Astrocyte (in vitro differentiated cells and primary cell): ENCODE results near the gene TFAP2A. TPM values are rescaled to one million over a fixed set of nuclear protein-coding genes. Genes with fewer than 3 reads are reported as not detected.

ENCODE experiments used
- DNase-seq: peaks from one replicate; pipeline ENCODE4 v3.0.0-alpha.2; 2010; ENCODE audit warnings: low read depth
- FAIRE-seq: peaks from 2 replicates; lab custom pipeline; 2011; peaks lifted over from hg19 to GRCh38; lab: Jason Lieb, UNC
- H2AFZ ChIP-seq: 2 replicates; pipeline ENCODE4 v1.6.0; 2012; ENCODE audit warnings: low read depth, low read length, inconsistent platforms
- H3K27ac ChIP-seq: 2 replicates; pipeline ENCODE4 v1.5.1; 2011; ENCODE audit warnings: low read depth, low read length, inconsistent platforms
- H3K27me3 ChIP-seq: 2 replicates; pipeline ENCODE4 v1.6.0; 2011; ENCODE audit warnings: low read length, inconsistent platforms; ENCODE audit not compliant: insufficient read depth
- H3K36me3 ChIP-seq: 2 replicates; pipeline ENCODE4 v1.5.1; 2011; ENCODE audit warnings: low read length, inconsistent platforms; ENCODE audit not compliant: insufficient read depth
- H3K4me1 ChIP-seq: 2 replicates; pipeline ENCODE4 v1.5.1; 2011; ENCODE audit warnings: low read length, inconsistent platforms; ENCODE audit not compliant: insufficient read depth
- H3K4me2 ChIP-seq: 2 replicates; pipeline ENCODE4 v1.6.0; 2012; ENCODE audit warnings: low read length, inconsistent platforms
- H3K4me3 ChIP-seq: 2 replicates; pipeline ENCODE4 v1.5.1; 2011; ENCODE audit warnings: low read depth, mild to moderate bottlenecking, low read length, inconsistent platforms; ENCODE audit not compliant: insufficient read depth
- H3K79me2 ChIP-seq: 2 replicates; pipeline ENCODE4 v1.6.0; 2012; ENCODE audit warnings: mild to moderate bottlenecking, low read length, inconsistent platforms; ENCODE audit not compliant: insufficient read depth
- H3K9ac ChIP-seq: 2 replicates; pipeline ENCODE4 v1.6.0; 2012; ENCODE audit warnings: mild to moderate bottlenecking, low read length, inconsistent platforms
- H3K9me3 ChIP-seq: 2 replicates; pipeline ENCODE4 v1.5.1; 2012; ENCODE audit warnings: low read depth, mild to moderate bottlenecking, low read length, inconsistent platforms; ENCODE audit not compliant: insufficient read depth
- H4K20me1 ChIP-seq: 2 replicates; pipeline ENCODE4 v1.6.0; 2012; ENCODE audit warnings: low read length, inconsistent platforms; ENCODE audit not compliant: insufficient read depth
- H3K27ac Mint-ChIP-seq: one replicate; pipeline ENCODE4 v1.8.0; 2021; ENCODE audit warnings: mild to moderate bottlenecking, mixed read lengths; ENCODE audit not compliant: unreplicated experiment
- H3K27me3 Mint-ChIP-seq: one replicate; pipeline ENCODE4 v1.8.0; 2021; ENCODE audit warnings: low read depth, mixed read lengths; ENCODE audit not compliant: unreplicated experiment
- H3K36me3 Mint-ChIP-seq: one replicate; pipeline ENCODE4 v1.8.0; 2021; ENCODE audit warnings: low read depth, mixed read lengths; ENCODE audit not compliant: unreplicated experiment
- H3K4me1 Mint-ChIP-seq: one replicate; pipeline ENCODE4 v1.8.0; 2021; ENCODE audit warnings: low read depth, mixed read lengths; ENCODE audit not compliant: unreplicated experiment
- H3K4me3 Mint-ChIP-seq: one replicate; pipeline ENCODE4 v1.8.0; 2021; ENCODE audit warnings: mild to moderate bottlenecking, moderate library complexity, mixed read lengths; ENCODE audit not compliant: unreplicated experiment
- H3K9me3 Mint-ChIP-seq: one replicate; pipeline ENCODE4 v1.8.0; 2021; ENCODE audit warnings: mild to moderate bottlenecking, mixed read lengths; ENCODE audit not compliant: unreplicated experiment
- EZH2 ChIP-seq: IDR thresholded peaks from 2 replicates; pipeline ENCODE4 v1.6.1; 2012; ENCODE audit warnings: mild to moderate bottlenecking, low read length, inconsistent platforms; ENCODE audit not compliant: insufficient read depth
- total RNA-seq: library from RNA; stranded (reverse); gene quantifications from 2 replicates; pipeline ENCODE4 v1.2.1, GENCODE V29; 2021
- TF ChIP-seq, protein P1 (sequence below): IDR thresholded peaks from 2 replicates; pipeline ENCODE4 v1.5.1; 2011; ENCODE audit warnings: low read depth, mild to moderate bottlenecking, inconsistent platforms, low read length, moderate library complexity; ENCODE audit not compliant: insufficient read depth

Gene TFAP2A
- total RNA-seq, 1 donor from 2014 or later, result 6.6 TPM

GRCh38 chr6:10451394-10451793, 36.5 kb upstream of the TFAP2A start:
- DNase-seq (no peak), FAIRE-seq (no peak)
- H3K36me3 Mint-ChIP-seq, result no peaks in the 10 kb centered on the region
- Histone ChIP-seq H3K9me3 (no peaks in the 10 kb centered on the region), H3K27ac (peak overlapping the region; percentile 14), H4K20me1 (no peaks in the 10 kb centered on the region), H3K4me2 (peak overlapping the region; percentile 61), H3K4me1 (peaks cover 10% of the 10 kb centered on the region), H3K9ac (no peak overlapping the region), H2AFZ (peak overlapping the region; percentile 57), H3K79me2 (no peaks in the 10 kb centered on the region), H3K4me3 (no peak overlapping the region), H3K27me3 (no peaks in the 10 kb centered on the region), H3K36me3 (no peaks in the 10 kb centered on the region)
- H3K27ac Mint-ChIP-seq, result no peak overlapping the region
- peaks cover 12% of the 10 kb centered on the region for H3K4me1 Mint-ChIP-seq
- H3K27me3 Mint-ChIP-seq, result no peaks in the 10 kb centered on the region
- no peak overlapping the region for H3K4me3 Mint-ChIP-seq
- TF ChIP-seq, protein P1, sequence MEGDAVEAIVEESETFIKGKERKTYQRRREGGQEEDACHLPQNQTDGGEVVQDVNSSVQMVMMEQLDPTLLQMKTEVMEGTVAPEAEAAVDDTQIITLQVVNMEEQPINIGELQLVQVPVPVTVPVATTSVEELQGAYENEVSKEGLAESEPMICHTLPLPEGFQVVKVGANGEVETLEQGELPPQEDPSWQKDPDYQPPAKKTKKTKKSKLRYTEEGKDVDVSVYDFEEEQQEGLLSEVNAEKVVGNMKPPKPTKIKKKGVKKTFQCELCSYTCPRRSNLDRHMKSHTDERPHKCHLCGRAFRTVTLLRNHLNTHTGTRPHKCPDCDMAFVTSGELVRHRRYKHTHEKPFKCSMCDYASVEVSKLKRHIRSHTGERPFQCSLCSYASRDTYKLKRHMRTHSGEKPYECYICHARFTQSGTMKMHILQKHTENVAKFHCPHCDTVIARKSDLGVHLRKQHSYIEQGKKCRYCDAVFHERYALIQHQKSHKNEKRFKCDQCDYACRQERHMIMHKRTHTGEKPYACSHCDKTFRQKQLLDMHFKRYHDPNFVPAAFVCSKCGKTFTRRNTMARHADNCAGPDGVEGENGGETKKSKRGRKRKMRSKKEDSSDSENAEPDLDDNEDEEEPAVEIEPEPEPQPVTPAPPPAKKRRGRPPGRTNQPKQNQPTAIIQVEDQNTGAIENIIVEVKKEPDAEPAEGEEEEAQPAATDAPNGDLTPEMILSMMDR, result no peak
- no peak for TF ChIP-seq EZH2
- H3K9me3 Mint-ChIP-seq, result no peaks in the 10 kb centered on the region

GRCh38 chr6:10449751-10450150, 34.9 kb upstream of the TFAP2A start:
- H3K9me3 Mint-ChIP-seq, result no peaks in the 10 kb centered on the region
- FAIRE-seq (no peak), DNase-seq (no peak)
- Histone ChIP-seq H3K9ac (no peak overlapping the region), H3K4me2 (no peak overlapping the region), H3K27me3 (no peaks in the 10 kb centered on the region), H3K4me1 (peaks cover 10% of the 10 kb centered on the region), H2AFZ (no peak overlapping the region), H3K27ac (no peak overlapping the region), H3K79me2 (no peaks in the 10 kb centered on the region), H3K9me3 (no peaks in the 10 kb centered on the region), H4K20me1 (no peaks in the 10 kb centered on the region), H3K4me3 (no peak overlapping the region), H3K36me3 (no peaks in the 10 kb centered on the region)
- no peaks in the 10 kb centered on the region for H3K27me3 Mint-ChIP-seq
- H3K27ac Mint-ChIP-seq, result no peak overlapping the region
- no peak overlapping the region for H3K4me3 Mint-ChIP-seq
- H3K4me1 Mint-ChIP-seq, result peaks cover 12% of the 10 kb centered on the region
- H3K36me3 Mint-ChIP-seq, result no peaks in the 10 kb centered on the region
- TF ChIP-seq EZH2, result no peak
- TF ChIP-seq, protein P1, result no peak

DNA sequence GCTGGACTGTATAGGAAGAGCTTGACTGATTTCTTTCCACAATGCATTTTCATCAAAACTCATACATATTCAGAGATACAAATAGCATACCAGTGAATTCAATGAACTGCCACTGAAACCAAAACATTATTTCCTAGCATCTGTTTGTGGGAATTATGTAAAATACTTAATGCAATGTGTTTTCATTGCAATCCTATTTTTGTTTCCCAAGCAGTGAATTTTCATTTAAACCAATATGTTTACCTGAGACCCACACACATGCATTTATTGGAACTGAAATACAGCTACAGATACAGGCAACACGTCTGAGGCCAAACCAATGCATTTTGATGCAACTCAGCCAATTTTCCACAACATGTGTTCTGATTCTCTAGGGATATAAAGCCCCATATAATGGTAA, 33.2 kb upstream of the TFAP2A start:
- Histone ChIP-seq H3K4me2 (no peak overlapping the region), H3K36me3 (no peaks in the 10 kb centered on the region), H4K20me1 (no peaks in the 10 kb centered on the region), H3K9ac (no peak overlapping the region), H3K4me3 (no peak overlapping the region), H3K79me2 (no peaks in the 10 kb centered on the region), H2AFZ (no peak overlapping the region), H3K4me1 (peaks cover 10% of the 10 kb centered on the region), H3K9me3 (no peaks in the 10 kb centered on the region), H3K27me3 (no peaks in the 10 kb centered on the region), H3K27ac (no peak overlapping the region)
- H3K27me3 Mint-ChIP-seq, result no peaks in the 10 kb centered on the region
- peaks cover 12% of the 10 kb centered on the region for H3K4me1 Mint-ChIP-seq
- H3K36me3 Mint-ChIP-seq, result no peaks in the 10 kb centered on the region
- no peak overlapping the region for H3K27ac Mint-ChIP-seq
- no peaks in the 10 kb centered on the region for H3K9me3 Mint-ChIP-seq
- no peak for TF ChIP-seq EZH2
- TF ChIP-seq, protein P1, result no peak
- no peak for FAIRE-seq
- H3K4me3 Mint-ChIP-seq, result no peak overlapping the region
- no peak for DNase-seq
